DMS153 treated with DMSO at 0.1 percent for 48 hours (cell line): ENCODE measurements around the gene ANTXRL.
A peak's percentile ranks its signal among the peaks of the same experiment; 100 is the strongest.
"Not testable (repeated sequence)": the region's sequence is repeated elsewhere in the genome, so short reads cannot be mapped to it uniquely, and the experiment has no call there.

ENCODE experiments used
- DNase-seq: peaks from one replicate; lab custom pipeline; 2025; ENCODE audit not compliant: unreplicated experiment; lab: John Stamatoyannopoulos, UW

Gene ANTXRL

GRCh38 chr10:46272863-46273415 lies 13.9 kb upstream of the ANTXRL start:
- no peak for DNase-seq

- no peak for DNase-seq
These were observed 13.0 kb upstream of the ANTXRL start for GRCh38 chr10:46273506-46274477.

- no peak for DNase-seq
These were observed 9.0 kb upstream of the ANTXRL start for GRCh38 chr10:46277840-46278239.

- not testable (repeated sequence) for DNase-seq
These were observed 4.4 kb upstream of the ANTXRL start for GRCh38 chr10:46282421-46282831.

- no peak for DNase-seq
These were observed 3.8 kb upstream of the ANTXRL start for GRCh38 chr10:46282842-46283574.

- DNase-seq = no peak
These were observed 3.1 kb upstream of the ANTXRL start for GRCh38 chr10:46283580-46284285.

- DNase-seq = peak; percentile 56
These were observed 2.2 kb upstream of the ANTXRL start for GRCh38 chr10:46284286-46285229.

GRCh38 chr10:46285300-46285699 lies 1.5 kb upstream of the ANTXRL start:
- DNase-seq = no peak

GRCh38 chr10:46285966-46286620 lies 704 bp upstream of the ANTXRL start:
- no peak for DNase-seq

- no peak for DNase-seq
These were observed 1.2 kb downstream of the ANTXRL start for GRCh38 chr10:46287846-46288477.

GRCh38 chr10:46288601-46289206 lies 1.9 kb downstream of the ANTXRL start:
- no peak for DNase-seq

GRCh38 chr10:46289209-46289810 lies 2.5 kb downstream of the ANTXRL start:
- DNase-seq = no peak

GRCh38 chr10:46290101-46290886 lies 3.5 kb downstream of the ANTXRL start:
- DNase-seq = no peak

- no peak for DNase-seq
These were observed 5.2 kb downstream of the ANTXRL start for GRCh38 chr10:46291817-46292572.

- no peak for DNase-seq
These were observed 5.8 kb downstream of the ANTXRL start for GRCh38 chr10:46292573-46293023.

- no peak for DNase-seq
These were observed 6.4 kb downstream of the ANTXRL start for GRCh38 chr10:46293228-46293627.
